CD14-positive monocyte (primary cell): Measurements from ENCODE around the gene CELSR3. TPM values are rescaled to one million over a fixed set of nuclear protein-coding genes. Genes with fewer than 3 reads are reported as not detected.

Experiments used
- DNase-seq, 3 donors: peaks; one replicate each; pipeline ENCODE4 v3.0.0-alpha.2; 2011 to 2022
- H2AFZ ChIP-seq: 2 replicates; pipeline ENCODE4 v1.6.0; 2012; ENCODE audit warnings: mild to moderate bottlenecking, low read depth, low read length, inconsistent platforms; ENCODE audit not compliant: insufficient read depth, poor library complexity, severe bottlenecking
- H3K27ac ChIP-seq, 2 donors: 1 replicate in 1 of 2; 2 replicates in 1 of 2; pipeline ENCODE4 v1.5.1; 2012 to 2013; ENCODE audit warnings: low read length in 2 of 2, control low read depth in 1 of 2, inconsistent platforms in 1 of 2, low read depth in 1 of 2, mild to moderate bottlenecking in 1 of 2
- H3K27me3 ChIP-seq, 2 donors: one replicate each; pipeline versions ENCODE4 v1.6.0 to v1.6.1; 2011 to 2013; ENCODE audit warnings: low read length in 2 of 2; ENCODE audit not compliant: control insufficient read depth in 2 of 2, insufficient read depth in 2 of 2
- H3K36me3 ChIP-seq, 2 donors: replicated peaks in 1 of 2; 1 replicate in 1 of 2; 2 replicates in 1 of 2; pipeline versions ENCODE4 v1.5.1 to v1.6.1; 2012 to 2013; ENCODE audit warnings: low read length in 2 of 2, control low read depth in 1 of 2, inconsistent platforms in 1 of 2, mild to moderate bottlenecking in 1 of 2; ENCODE audit not compliant: insufficient read depth in 2 of 2, control insufficient read depth in 1 of 2
- H3K4me1 ChIP-seq, 2 donors: 1 replicate in 1 of 2; 2 replicates in 1 of 2; pipeline versions ENCODE4 v1.5.1 to v1.6.1; 2012 to 2013; ENCODE audit warnings: low read length in 2 of 2, control low read depth in 1 of 2, inconsistent platforms in 1 of 2, mild to moderate bottlenecking in 1 of 2, moderate library complexity in 1 of 2; ENCODE audit not compliant: insufficient read depth in 2 of 2, control insufficient read depth in 1 of 2
- H3K4me2 ChIP-seq: replicated peaks from 2 replicates; pipeline ENCODE3; 2012; ENCODE audit warnings: low read length, moderate library complexity, mild to moderate bottlenecking; ENCODE audit not compliant: poor library complexity, severe bottlenecking; ENCODE audit errors: extremely low read depth
- H3K4me3 ChIP-seq, 3 experiments: fragments of 200-600 bp in 1 of 3; sonication (generic) in 1 of 3; replicated peaks in 1 of 3; 1 replicate in 2 of 3; 2 replicates in 1 of 3; pipeline ENCODE4 v1.5.1; 2011 to 2013; ENCODE audit warnings: low read length in 3 of 3, mild to moderate bottlenecking in 3 of 3, control low read depth in 2 of 3, low read depth in 2 of 3, inconsistent platforms in 1 of 3, moderate library complexity in 1 of 3
- H3K79me2 ChIP-seq: 2 replicates; pipeline ENCODE4 v1.6.0; 2012; ENCODE audit warnings: mild to moderate bottlenecking, control low read depth, inconsistent platforms, low read length, moderate library complexity; ENCODE audit not compliant: insufficient read depth
- H3K9ac ChIP-seq: 2 replicates; pipeline ENCODE4 v1.6.0; 2017; ENCODE audit warnings: low read length, mild to moderate bottlenecking; ENCODE audit not compliant: insufficient read depth, poor library complexity, severe bottlenecking
- H3K9me3 ChIP-seq, 2 donors: replicated peaks in 1 of 2; 1 replicate in 1 of 2; 2 replicates in 1 of 2; pipeline versions ENCODE4 v1.5.1 to v1.6.1; 2012 to 2013; ENCODE audit warnings: low read length in 2 of 2, control low read depth in 1 of 2; ENCODE audit not compliant: control insufficient read depth in 1 of 2, insufficient read depth in 1 of 2
- H4K20me1 ChIP-seq: 2 replicates; pipeline ENCODE4 v1.6.0; 2012; ENCODE audit warnings: mild to moderate bottlenecking, low read length, control low read depth, moderate library complexity; ENCODE audit not compliant: insufficient read depth
- H3K27ac Mint-ChIP-seq, 7 donors: one replicate each; pipeline ENCODE4 v1.8.0; 2020; ENCODE audit warnings: mild to moderate bottlenecking in 7 of 7, mixed read lengths in 7 of 7, moderate library complexity in 6 of 7, inconsistent platforms in 2 of 7
- H3K27me3 Mint-ChIP-seq, 3 donors: one replicate each; pipeline ENCODE4 v1.8.0; 2021 to 2022; ENCODE audit warnings: low read depth in 3 of 3, mild to moderate bottlenecking in 3 of 3, mixed read lengths in 3 of 3, moderate library complexity in 3 of 3, inconsistent platforms in 1 of 3
- H3K36me3 Mint-ChIP-seq, 2 donors: one replicate each; pipeline ENCODE4 v1.8.0; 2020; ENCODE audit warnings: mixed read lengths in 2 of 2, inconsistent platforms in 1 of 2, mild to moderate bottlenecking in 1 of 2
- H3K4me1 Mint-ChIP-seq: one replicate; pipeline ENCODE4 v1.8.0; 2020; ENCODE audit warnings: mild to moderate bottlenecking, mixed read lengths
- H3K4me3 Mint-ChIP-seq, 2 donors: one replicate each; pipeline ENCODE4 v1.8.0; 2020; ENCODE audit warnings: mild to moderate bottlenecking in 2 of 2, mixed read lengths in 2 of 2, moderate library complexity in 1 of 2
- H3K9me3 Mint-ChIP-seq, 7 donors: one replicate each; pipeline ENCODE4 v1.8.0; 2020 to 2022; ENCODE audit warnings: mixed read lengths in 7 of 7, mild to moderate bottlenecking in 6 of 7, moderate library complexity in 6 of 7, inconsistent platforms in 2 of 7
- CTCF ChIP-seq: fragments of 200-600 bp; IDR thresholded peaks from one replicate; pipeline ENCODE4 v1.8.0; 2022; ENCODE audit warnings: antibody characterized with exemption, mild to moderate bottlenecking
- WGBS: methylation state at CpG from one replicate; pipeline ENCODE4 v1.1.5; 2013; ENCODE audit warnings: missing lambda C conversion rate; ENCODE audit not compliant: insufficient coverage; 5-methylcytosine and 5-hydroxymethylcytosine counted together
- intact Hi-C, 2 donors: fragments of 100-400 bp; cut with micrococcal nuclease; formaldehyde crosslinking; loops; one replicate each; pipeline versions ENCODE4 v1.15.0 to v1.15.1; 2023
- polyA plus RNA-seq, 3 donors: library from polyadenylated mRNA; depleted of rRNA in 1 of 3; unstranded in 2 of 3; stranded (reverse) in 1 of 3; fragments of 300-500 nt in 2 of 3; fragments of >200 nt in 1 of 3; fragmentation: Illumina TruSeq in 2 of 3; gene quantifications; 1 replicate in 2 of 3; 2 replicates in 1 of 3; pipeline ENCODE4 v1.2.3, GENCODE V29; 2012 to 2021

Gene CELSR3
- polyA plus RNA-seq, 3 donors = 0.95 TPM; not detected in 2

- peaks cover 45 to 48% of the 10 kb centered on the region in 2 donors for H3K36me3 Mint-ChIP-seq
- H3K4me1 ChIP-seq = peaks cover 4% of the 10 kb centered on the region in 2 donors
- no peak overlapping the region for H3K4me3 ChIP-seq
- H3K27ac ChIP-seq = no peak overlapping the region
- H3K27me3 Mint-ChIP-seq = no peaks in the 10 kb centered on the region
- H2AFZ ChIP-seq = no peak overlapping the region
- H3K4me3 Mint-ChIP-seq = no peak overlapping the region
- H3K27me3 ChIP-seq = no peaks in the 10 kb centered on the region
- no peaks in the 10 kb centered on the region for H3K9me3 Mint-ChIP-seq
- H3K9ac ChIP-seq = no peak overlapping the region
- no peak for TF ChIP-seq CTCF
- WGBS = 95% methylated on average over 7 of the region's 9 CpGs
- peaks cover 20 to 49% of the 10 kb centered on the region in 2 donors for H3K36me3 ChIP-seq
- H3K4me2 ChIP-seq = no peak overlapping the region
- no peak for DNase-seq
- H3K4me1 Mint-ChIP-seq = peaks cover 2% of the 10 kb centered on the region
- H3K27ac Mint-ChIP-seq = peak overlapping the region in 1 of 7 donors; percentile 31
- no peaks in the 10 kb centered on the region for H3K79me2 ChIP-seq
- H3K9me3 ChIP-seq = no peaks in the 10 kb centered on the region
- intact Hi-C loops = no loop called here
- no peaks in the 10 kb centered on the region for H4K20me1 ChIP-seq
Measured at GRCh38 chr3:48674505-48674904, 11.8 kb upstream of the CELSR3 start.

- TF ChIP-seq CTCF = no peak
- H3K36me3 Mint-ChIP-seq = peaks cover 31 to 34% of the 10 kb centered on the region in 2 donors
- Histone ChIP-seq H3K9me3 (no peaks in the 10 kb centered on the region), H3K79me2 (no peaks in the 10 kb centered on the region), H3K9ac (no peak overlapping the region), H3K4me2 (no peak overlapping the region), H3K4me3 (no peak overlapping the region), H2AFZ (no peak overlapping the region), H3K36me3 (peaks cover 5 to 29% of the 10 kb centered on the region in 2 donors), H3K27me3 (no peaks in the 10 kb centered on the region), H4K20me1 (no peaks in the 10 kb centered on the region), H3K27ac (no peak overlapping the region), H3K4me1 (no peaks in the 10 kb centered on the region)
- WGBS = no CpG with 5 or more reads among the region's 1 CpG
- intact Hi-C loops = no loop called here
- no peak for DNase-seq
- peak overlapping the region in 1 of 7 donors; percentile 10 for H3K27ac Mint-ChIP-seq
- H3K27me3 Mint-ChIP-seq = no peaks in the 10 kb centered on the region
- no peak overlapping the region for H3K4me3 Mint-ChIP-seq
- H3K9me3 Mint-ChIP-seq = peaks cover 0 to 2% (median 0%) of the 10 kb centered on the region in 7 donors
- no peaks in the 10 kb centered on the region for H3K4me1 Mint-ChIP-seq
Measured at GRCh38 chr3:48672522-48672921, 9.8 kb upstream of the CELSR3 start.
